Activated CD4-positive, alpha-beta T cell treated with anti-CD3 and anti-CD28 coated beads, Interleukin-2, amount 50 U/mL, for 1 hour (primary cell): ENCODE data around the gene KPNB1.
A peak's percentile ranks its signal among the peaks of the same experiment; 100 is the strongest.

Source experiments
- DNase-seq: peaks from one replicate; pipeline ENCODE4 v3.0.0-alpha.2; 2020

The KPNB1 gene

GRCh38 chr17:47698749-47699535 lies 49.2 kb downstream of the KPNB1 start:
- peak; percentile 82 for DNase-seq

GRCh38 chr17:47699536-47699840 lies 49.8 kb downstream of the KPNB1 start:
- DNase-seq, result no peak

GRCh38 chr17:47700471-47701449 lies 51.0 kb downstream of the KPNB1 start:
- no peak for DNase-seq

GRCh38 chr17:47701608-47702007 lies 51.9 kb downstream of the KPNB1 start:
- DNase-seq, result no peak

DNA sequence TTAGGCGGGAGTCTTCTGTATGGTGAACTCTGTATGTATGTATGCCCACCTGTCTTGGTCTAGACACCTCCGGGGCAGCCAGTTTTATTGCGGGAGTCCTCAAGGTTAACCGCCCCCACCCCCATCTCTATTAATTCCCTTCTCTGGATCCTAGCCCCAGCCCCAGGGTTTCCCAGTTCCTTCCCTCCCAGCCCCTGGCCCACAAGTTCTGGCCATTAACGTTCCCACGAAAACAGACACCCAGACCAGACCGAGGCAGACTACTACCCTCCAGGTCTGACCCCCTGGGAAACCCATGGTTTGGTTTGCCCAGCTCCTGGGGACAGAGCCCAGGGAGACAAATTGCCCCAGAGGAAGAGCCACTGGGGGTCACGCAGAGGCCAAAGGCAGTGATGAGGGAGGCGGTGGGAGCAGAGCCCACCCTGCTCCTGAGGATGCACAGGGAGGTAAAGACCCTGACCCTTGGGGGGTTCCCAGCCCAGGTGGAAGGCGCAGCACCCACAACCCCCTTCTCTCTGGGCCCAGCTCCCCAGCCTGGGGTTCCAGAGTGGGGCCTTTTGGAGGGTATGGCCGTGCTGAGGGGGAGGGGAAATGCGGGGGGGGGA lies 52.8 kb downstream of the KPNB1 start:
- DNase-seq, result no peak

DNA sequence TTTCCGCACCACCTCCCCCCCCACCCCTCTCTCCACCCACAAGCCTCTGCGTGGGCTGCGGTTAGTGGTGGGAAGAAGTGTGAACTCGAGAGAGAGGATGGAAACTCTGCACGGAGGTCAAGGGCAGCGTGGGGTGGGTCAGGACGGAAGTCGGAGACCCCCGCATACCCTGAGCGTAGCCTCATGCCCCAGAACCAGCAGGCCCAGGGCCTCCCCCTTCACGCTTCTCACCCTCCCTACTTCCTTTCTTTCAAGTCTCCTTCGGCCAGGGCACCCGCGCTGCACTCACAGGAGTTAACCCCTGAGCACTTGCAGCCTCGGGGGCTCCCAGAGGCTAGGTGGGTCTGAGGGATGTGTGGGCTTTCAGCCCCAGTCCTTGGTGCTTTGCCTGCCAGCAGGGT lies 53.5 kb downstream of the KPNB1 start:
- peak; percentile 23 for DNase-seq

DNA sequence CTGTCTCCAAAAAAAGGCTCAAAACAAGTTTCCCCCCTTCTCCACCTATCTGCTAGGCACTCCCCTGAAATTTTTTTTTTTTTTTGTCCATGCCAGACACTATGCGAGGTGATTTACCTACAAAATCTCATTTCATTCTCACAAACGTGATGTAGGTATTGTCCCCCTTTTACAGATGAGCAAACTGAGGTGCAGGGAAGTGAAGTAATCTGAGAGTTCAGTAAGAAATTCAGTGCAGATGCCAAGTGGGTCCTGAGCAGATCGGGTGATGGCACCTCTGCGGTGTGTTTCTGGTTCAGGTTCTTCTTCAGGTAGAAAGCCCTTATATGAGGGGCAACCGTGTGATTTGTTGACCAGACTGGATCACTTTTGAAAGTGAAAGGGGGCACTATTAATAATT lies 54.0 kb downstream of the KPNB1 start:
- no peak for DNase-seq

GRCh38 chr17:47704116-47704515 lies 54.4 kb downstream of the KPNB1 start:
- no peak for DNase-seq

GRCh38 chr17:47704736-47705135 lies 55.0 kb downstream of the KPNB1 start:
- DNase-seq, result no peak

GRCh38 chr17:47705536-47706530 lies 56.1 kb downstream of the KPNB1 start:
- DNase-seq, result peak; percentile 37

DNA sequence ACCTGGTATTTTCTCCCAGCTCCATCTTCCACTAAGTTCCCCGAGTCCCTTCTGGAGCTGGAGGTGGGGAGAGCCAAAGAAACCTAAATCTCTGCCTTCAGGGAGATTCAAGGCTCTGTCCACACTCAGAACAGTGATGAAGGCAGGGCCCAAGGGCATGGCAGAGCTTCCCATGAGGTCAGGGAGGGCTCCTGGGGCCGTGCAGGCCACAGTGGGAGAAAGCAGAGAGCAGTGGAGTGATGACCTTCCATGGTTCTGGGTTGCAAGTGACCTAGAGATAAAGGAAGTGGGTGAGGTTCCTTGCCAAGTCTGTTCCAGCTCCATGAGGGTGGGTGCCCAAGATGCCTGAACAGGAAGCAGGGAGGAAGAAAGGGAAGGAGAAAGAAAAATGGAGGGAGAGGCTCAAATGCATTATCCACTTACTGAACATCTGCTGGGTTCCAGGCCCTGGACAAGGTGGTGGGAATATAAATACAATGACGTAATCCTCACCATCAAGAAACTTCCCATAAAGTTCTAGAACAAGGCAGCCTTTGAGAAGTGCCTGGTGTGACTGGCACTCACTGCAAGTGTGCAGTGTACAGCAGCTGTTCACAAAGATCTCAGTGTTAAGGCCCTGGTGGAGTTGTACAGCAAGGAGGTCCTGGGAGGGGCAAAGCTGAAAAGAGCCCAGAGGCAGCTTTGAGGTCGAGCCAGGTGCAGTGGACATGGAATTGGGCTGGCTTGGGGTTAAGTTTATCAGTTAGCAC lies 57.5 kb downstream of the KPNB1 start:
- DNase-seq, result no peak

DNA sequence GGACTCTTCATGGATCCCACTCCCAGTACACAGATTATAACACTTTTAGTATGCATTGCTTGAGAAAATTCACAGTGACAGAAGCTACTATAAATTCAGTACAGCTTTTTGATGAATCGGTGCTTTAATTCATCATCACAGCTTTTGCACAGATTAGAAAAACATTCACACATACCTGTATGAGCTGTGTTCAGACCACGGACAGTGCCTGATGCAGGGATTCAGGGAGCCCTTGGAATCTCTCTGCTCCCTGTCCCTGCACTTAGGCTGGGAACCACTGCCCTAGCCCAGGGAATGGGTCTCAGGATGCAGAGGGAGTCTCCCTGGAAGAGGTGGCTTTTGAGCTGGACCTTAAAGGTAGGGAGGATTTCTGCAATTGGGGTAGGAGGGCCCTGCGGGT lies 58.2 kb downstream of the KPNB1 start:
- DNase-seq, result no peak

- DNase-seq, result no peak
These were observed 58.7 kb downstream of the KPNB1 start for GRCh38 chr17:47708312-47708863.

GRCh38 chr17:47708864-47709541 lies 59.3 kb downstream of the KPNB1 start:
- no peak for DNase-seq

DNA sequence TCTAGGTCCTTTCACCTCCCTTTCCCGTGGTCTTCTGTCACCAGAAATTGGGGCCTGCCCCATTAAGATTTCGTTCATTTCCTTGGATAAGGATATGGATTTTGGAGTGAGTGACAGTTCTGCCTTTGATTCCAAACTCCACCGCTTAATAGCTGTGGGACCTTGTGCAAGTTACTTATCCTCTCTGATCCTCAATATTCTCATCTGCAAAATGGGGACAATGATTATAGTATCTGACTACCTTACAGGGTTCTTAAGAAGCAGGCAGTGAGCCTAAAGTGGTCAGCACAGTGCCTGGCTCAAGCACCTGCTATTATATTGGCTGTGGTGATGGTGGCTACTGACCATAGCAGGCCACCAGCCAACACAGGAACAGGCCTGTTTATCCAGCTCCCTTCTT lies 59.9 kb downstream of the KPNB1 start:
- no peak for DNase-seq

DNA sequence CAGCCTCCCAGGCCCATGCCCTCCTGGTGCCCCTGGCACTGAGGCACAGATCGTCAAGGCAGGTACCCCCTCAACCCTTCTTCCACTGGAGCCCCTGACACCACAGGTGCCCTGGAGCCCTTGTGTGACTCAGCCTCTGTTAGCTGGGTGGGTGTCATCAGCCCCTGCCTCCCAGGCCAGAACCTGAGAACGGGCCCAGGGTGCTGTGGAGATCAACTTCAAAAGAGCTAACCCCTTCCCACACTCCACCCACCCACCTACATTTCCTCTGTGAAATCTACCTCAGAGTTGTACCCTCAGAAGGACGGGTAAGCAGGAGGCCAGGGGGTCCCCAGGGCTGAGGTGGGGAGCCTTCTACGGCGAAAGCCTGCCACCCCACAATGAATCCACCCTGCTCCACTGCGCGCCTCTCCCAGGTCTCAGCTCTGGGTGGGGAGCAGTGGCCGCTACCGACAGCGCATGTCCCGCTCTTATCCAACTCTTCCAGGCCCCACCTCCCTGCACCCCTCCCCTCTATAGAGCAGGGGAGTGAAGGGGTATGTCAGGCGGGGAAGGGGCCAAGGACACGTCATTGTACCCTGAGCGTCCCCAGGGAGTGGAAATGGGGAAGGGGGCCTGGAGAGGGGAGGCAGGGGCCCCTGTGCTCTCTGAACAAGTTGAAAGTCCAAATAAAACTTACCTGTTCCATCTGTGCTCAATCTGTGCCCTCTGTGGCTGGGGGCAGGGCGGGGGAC lies 61.8 kb downstream of the KPNB1 start:
- DNase-seq, result no peak

GRCh38 chr17:47712330-47713023 lies 62.8 kb downstream of the KPNB1 start:
- DNase-seq, result no peak

DNA sequence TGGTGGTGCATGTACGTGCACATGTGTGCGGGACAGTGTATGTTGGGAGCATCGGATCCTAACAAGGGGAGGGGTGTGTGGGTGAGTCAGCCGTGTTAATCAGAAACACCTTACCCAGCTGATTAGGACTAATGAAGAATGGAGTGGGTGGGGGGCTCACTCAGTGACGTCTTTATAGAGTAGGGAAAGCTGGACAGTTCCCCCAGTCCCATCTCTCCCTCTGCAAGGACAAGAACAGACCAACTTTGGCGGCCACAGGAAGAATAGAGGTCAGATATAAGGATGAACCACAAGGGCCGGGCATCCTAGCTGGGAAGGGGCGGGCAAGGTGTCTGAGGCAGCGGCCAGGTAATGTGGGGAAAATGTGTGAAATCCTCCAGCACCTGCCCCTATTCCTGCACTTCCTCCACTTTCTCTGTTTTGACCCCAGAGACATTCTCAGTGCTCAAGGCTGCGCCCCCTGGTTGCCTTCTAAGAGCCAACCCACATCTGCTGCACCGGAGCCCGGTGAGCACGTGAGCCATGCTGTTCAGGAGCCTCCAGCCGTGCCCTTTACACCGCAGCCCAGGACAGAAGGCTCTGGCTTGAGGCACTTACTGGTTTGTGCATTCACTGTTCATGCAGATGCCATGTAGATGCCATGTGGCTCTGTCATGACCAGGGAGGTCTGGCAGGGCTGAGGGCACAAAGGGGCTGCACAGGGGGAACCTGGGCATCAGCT lies 64.4 kb downstream of the KPNB1 start:
- no peak for DNase-seq
